Neuronal stem cell (in vitro differentiated cells): ENCODE results near the gene PLPPR2.

Source experiments
- DNase-seq: peaks from one replicate; pipeline ENCODE4 v3.0.0-alpha.2; 2013; ENCODE audit warnings: low spot score
- H2AFZ ChIP-seq: one replicate; pipeline ENCODE4 v1.6.1; 2013; ENCODE audit warnings: mild to moderate bottlenecking, low read length, inconsistent platforms
- H2AK5ac ChIP-seq: 2 replicates; pipeline ENCODE4 v1.6.1; 2013; ENCODE audit warnings: low read depth, mild to moderate bottlenecking, inconsistent platforms, low read length, moderate library complexity, mixed read lengths
- H2BK120ac ChIP-seq: 2 replicates; pipeline ENCODE4 v1.6.1; 2013; ENCODE audit warnings: low read depth, mild to moderate bottlenecking, inconsistent platforms, low read length, moderate library complexity, mixed read lengths
- H2BK12ac ChIP-seq: one replicate; pipeline ENCODE4 v1.6.1; 2013; ENCODE audit warnings: low read length, inconsistent platforms
- H2BK15ac ChIP-seq: 2 replicates; pipeline ENCODE4 v1.6.1; 2013; ENCODE audit warnings: mild to moderate bottlenecking, low read length, inconsistent platforms, mixed read lengths
- H2BK5ac ChIP-seq: one replicate; pipeline ENCODE4 v1.6.1; 2013; ENCODE audit warnings: inconsistent platforms, mild to moderate bottlenecking, low read length, moderate library complexity
- H3K14ac ChIP-seq: one replicate; pipeline ENCODE4 v1.6.1; 2013; ENCODE audit warnings: low read length, inconsistent platforms
- H3K18ac ChIP-seq: 2 replicates; pipeline ENCODE4 v1.6.1; 2013; ENCODE audit warnings: low read length, inconsistent platforms
- H3K23ac ChIP-seq: 2 replicates; pipeline ENCODE4 v1.6.1; 2013; ENCODE audit warnings: low read depth, mild to moderate bottlenecking, mixed read lengths, low read length, inconsistent platforms; ENCODE audit not compliant: poor library complexity
- H3K27ac ChIP-seq: replicated peaks from 3 replicates; pipeline ENCODE4 v1.5.1; 2013; ENCODE audit warnings: low read length, inconsistent platforms
- H3K27me3 ChIP-seq, 3 experiments: 2 replicates each; pipeline ENCODE4 v1.6.1; 2013; ENCODE audit warnings: low read length in 3 of 3, mild to moderate bottlenecking in 2 of 3, inconsistent platforms in 1 of 3, low read depth in 1 of 3, mixed read lengths in 1 of 3, moderate library complexity in 1 of 3; ENCODE audit not compliant: control insufficient read depth in 3 of 3, insufficient read depth in 3 of 3
- H3K36me3 ChIP-seq, 2 donors: replicated peaks in 1 of 2; 2 replicates each; pipeline ENCODE4 v1.6.1; 2013; ENCODE audit warnings: low read length in 2 of 2; ENCODE audit not compliant: control insufficient read depth in 2 of 2, insufficient read depth in 2 of 2
- H3K4ac ChIP-seq: 2 replicates; pipeline ENCODE4 v1.6.1; 2013; ENCODE audit warnings: inconsistent platforms, mild to moderate bottlenecking, low read length, moderate library complexity
- H3K4me1 ChIP-seq, 2 donors: 1 replicate in 1 of 2; 2 replicates in 1 of 2; pipeline ENCODE4 v1.6.1; 2013; ENCODE audit warnings: low read length in 2 of 2, low read depth in 1 of 2; ENCODE audit not compliant: control insufficient read depth in 2 of 2, insufficient read depth in 1 of 2
- H3K4me2 ChIP-seq: one replicate; pipeline ENCODE4 v1.6.1; 2013; ENCODE audit warnings: mild to moderate bottlenecking, low read length, inconsistent platforms; ENCODE audit not compliant: insufficient read depth, poor library complexity, severe bottlenecking
- H3K4me3 ChIP-seq, 2 donors: 2 replicates each; pipeline ENCODE4 v1.5.1; 2013; ENCODE audit warnings: low read length in 2 of 2, mild to moderate bottlenecking in 2 of 2, inconsistent platforms in 1 of 2, moderate library complexity in 1 of 2
- H3K79me1 ChIP-seq: one replicate; pipeline ENCODE4 v1.6.1; 2013; ENCODE audit warnings: low read depth, mild to moderate bottlenecking, inconsistent platforms, low read length, moderate library complexity
- H3K9ac ChIP-seq: one replicate; pipeline ENCODE4 v1.6.1; 2013; ENCODE audit warnings: mild to moderate bottlenecking, low read depth, low read length, inconsistent platforms; ENCODE audit not compliant: poor library complexity
- H3K9me3 ChIP-seq, 2 donors: replicated peaks in 1 of 2; 2 replicates each; pipeline versions ENCODE3 to v1.6.1; 2013; ENCODE audit warnings: low read length in 2 of 2, mild to moderate bottlenecking in 2 of 2, inconsistent platforms in 1 of 2, low read depth in 1 of 2, mixed read lengths in 1 of 2, moderate library complexity in 1 of 2; ENCODE audit not compliant: control insufficient read depth in 2 of 2, insufficient read depth in 1 of 2
- H4K8ac ChIP-seq: one replicate; pipeline ENCODE4 v1.6.1; 2013; ENCODE audit warnings: low read depth, mild to moderate bottlenecking, inconsistent platforms, low read length, moderate library complexity
- H4K91ac ChIP-seq: one replicate; pipeline ENCODE4 v1.6.1; 2013; ENCODE audit warnings: low read length, low read depth, mild to moderate bottlenecking, inconsistent platforms; ENCODE audit not compliant: poor library complexity
- WGBS, 2 donors: extraction: QIAGEN DNeasy Blood & Tissue Kit; methylation state at CpG; one replicate each; pipeline ENCODE4 v1.1.7; 2013; ENCODE audit warnings: missing lambda C conversion rate in 2 of 2, mixed read lengths in 1 of 2; ENCODE audit not compliant: insufficient read length in 2 of 2, insufficient replicate concordance in 1 of 2; ENCODE audit errors: extremely low coverage in 2 of 2; 5-methylcytosine and 5-hydroxymethylcytosine counted together

The PLPPR2 gene

DNA sequence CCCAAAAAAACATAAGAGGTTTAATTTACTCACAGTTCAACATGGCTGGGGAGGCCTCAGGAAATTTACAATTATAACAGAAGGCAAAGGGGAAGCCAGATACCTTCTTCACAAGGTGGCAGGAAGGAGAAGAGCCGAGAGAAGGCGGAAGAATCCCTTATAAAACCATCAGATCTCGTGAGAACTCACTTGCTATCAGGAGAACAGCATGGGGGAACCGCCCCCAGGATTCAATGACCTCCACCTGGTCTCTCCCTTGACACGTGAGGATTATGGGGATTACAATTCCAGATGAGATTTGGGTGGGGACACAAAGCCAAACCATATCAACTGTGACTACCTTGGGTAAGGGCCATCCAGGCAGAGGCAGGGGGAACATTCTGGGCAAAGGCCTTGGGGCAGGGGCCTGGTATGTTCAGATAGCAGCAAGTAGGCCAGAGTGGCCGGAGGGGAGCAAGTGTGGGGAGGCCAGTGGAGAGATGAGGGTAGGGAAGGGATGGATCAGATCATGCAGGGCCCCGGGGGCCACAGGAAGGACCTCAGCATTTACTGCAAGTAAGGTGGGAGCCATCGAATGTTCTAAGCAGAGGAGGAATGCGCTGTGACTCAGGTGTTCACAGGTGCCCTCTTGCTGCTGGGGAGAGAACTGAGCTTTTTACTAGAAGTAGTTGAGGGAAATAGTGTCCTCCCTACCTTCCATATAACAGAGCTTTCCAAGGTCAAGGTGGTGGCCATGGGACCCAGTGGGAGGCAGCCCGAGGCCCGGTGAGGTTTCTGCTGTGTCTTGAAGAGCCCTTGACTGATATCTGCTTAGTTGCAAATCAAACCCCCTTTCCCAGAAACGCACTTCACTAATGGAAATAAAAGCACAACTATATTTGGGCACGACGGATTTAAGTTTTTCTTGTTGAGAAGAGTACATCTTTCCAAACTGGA is 33.8 kb upstream of the PLPPR2 start:
- no peak overlapping the region for H3K4ac ChIP-seq
- no peaks in the 10 kb centered on the region for H3K9me3 ChIP-seq
- no peak overlapping the region for H3K27ac ChIP-seq
- no peak overlapping the region for H3K9ac ChIP-seq
- H2AFZ ChIP-seq, result no peak overlapping the region
- DNase-seq, result no peak
- H3K4me3 ChIP-seq, result no peak overlapping the region
- no peak overlapping the region for H3K4me2 ChIP-seq
- no peak overlapping the region for H4K8ac ChIP-seq
- no peak overlapping the region for H3K18ac ChIP-seq
- no CpG with 5 or more reads among the region's 14 CpGs for WGBS, 2 donors
- no peak overlapping the region for H3K14ac ChIP-seq
- H3K23ac ChIP-seq, result no peak overlapping the region
- no peak overlapping the region for H2BK5ac ChIP-seq
- no peak overlapping the region for H2BK15ac ChIP-seq
- no peaks in the 10 kb centered on the region for H3K27me3 ChIP-seq
- H3K79me1 ChIP-seq, result peaks cover 2% of the 10 kb centered on the region
- peaks cover 0 to 3% of the 10 kb centered on the region in 2 donors for H3K4me1 ChIP-seq
- H2BK120ac ChIP-seq, result no peak overlapping the region
- H2AK5ac ChIP-seq, result no peak overlapping the region
- peaks cover 0 to 6% of the 10 kb centered on the region in 2 donors for H3K36me3 ChIP-seq
- H2BK12ac ChIP-seq, result no peak overlapping the region
- no peak overlapping the region for H4K91ac ChIP-seq

- Histone ChIP-seq H3K4ac (no peak overlapping the region), H3K27ac (no peak overlapping the region), H3K9ac (no peak overlapping the region), H2BK12ac (no peak overlapping the region), H4K8ac (no peak overlapping the region), H3K14ac (no peak overlapping the region), H3K23ac (no peak overlapping the region), H3K36me3 (peaks cover 0 to 14% of the 10 kb centered on the region in 2 donors), H3K27me3 (no peaks in the 10 kb centered on the region), H2BK15ac (no peak overlapping the region), H2BK5ac (no peak overlapping the region), H2AK5ac (no peak overlapping the region), H3K18ac (no peak overlapping the region), H3K79me1 (peaks cover 2% of the 10 kb centered on the region), H4K91ac (no peak overlapping the region), H3K4me2 (no peak overlapping the region), H3K4me1 (peaks cover 0 to 3% of the 10 kb centered on the region in 2 donors), H2AFZ (no peak overlapping the region), H2BK120ac (no peak overlapping the region), H3K9me3 (no peaks in the 10 kb centered on the region), H3K4me3 (no peak overlapping the region)
- WGBS, 2 donors, result no CpG with 5 or more reads among the region's 7 CpGs
- no peak for DNase-seq
These were observed 32.8 kb upstream of the PLPPR2 start for GRCh38 chr19:11322269-11323024.

DNA sequence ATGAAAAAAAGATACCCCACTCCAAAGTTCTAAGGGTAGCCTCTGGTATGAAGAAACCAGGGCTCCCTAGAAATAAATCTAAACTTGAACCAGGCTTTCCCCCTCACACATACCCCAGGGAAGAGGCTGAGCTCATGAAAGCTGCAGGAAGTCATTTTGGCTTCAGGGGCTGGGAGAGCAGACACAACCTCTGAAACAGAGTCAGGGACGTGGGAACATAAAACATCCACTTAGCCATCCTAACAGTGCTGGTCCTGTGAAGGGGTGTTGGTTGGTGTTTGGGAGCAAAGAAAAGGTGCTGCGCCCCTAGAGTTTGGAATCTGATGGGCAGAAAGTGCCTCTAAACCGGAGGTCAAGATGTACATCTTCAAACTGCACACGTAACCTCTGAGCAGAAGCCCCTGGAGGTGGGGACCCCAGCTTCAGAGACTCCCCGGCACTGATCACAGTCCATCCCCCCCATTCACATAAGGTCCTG is 31.6 kb upstream of the PLPPR2 start:
- H3K4me3 ChIP-seq, result no peak overlapping the region
- WGBS, 2 donors, result no CpG with 5 or more reads among the region's 5 CpGs
- no peak overlapping the region for H2AK5ac ChIP-seq
- no peak overlapping the region for H3K14ac ChIP-seq
- H3K36me3 ChIP-seq, result peaks cover 0 to 14% of the 10 kb centered on the region in 2 donors
- H3K4me2 ChIP-seq, result no peak overlapping the region
- peaks cover 0 to 3% of the 10 kb centered on the region in 2 donors for H3K4me1 ChIP-seq
- H2BK120ac ChIP-seq, result no peak overlapping the region
- peaks cover 2% of the 10 kb centered on the region for H3K79me1 ChIP-seq
- no peak overlapping the region for H3K23ac ChIP-seq
- no peak overlapping the region for H4K8ac ChIP-seq
- no peak for DNase-seq
- H2AFZ ChIP-seq, result no peak overlapping the region
- H3K27ac ChIP-seq, result no peak overlapping the region
- peak overlapping the region; percentile 28 for H3K18ac ChIP-seq
- H3K27me3 ChIP-seq, result no peaks in the 10 kb centered on the region
- no peak overlapping the region for H2BK12ac ChIP-seq
- H2BK5ac ChIP-seq, result no peak overlapping the region
- no peak overlapping the region for H4K91ac ChIP-seq
- no peak overlapping the region for H3K9ac ChIP-seq
- H2BK15ac ChIP-seq, result no peak overlapping the region
- H3K4ac ChIP-seq, result no peak overlapping the region
- H3K9me3 ChIP-seq, result no peaks in the 10 kb centered on the region
